ENCODE results near the gene SLC2A9.

SLC2A9 gene

GRCh38 chr4:10020871-10021652 is at the start of gene SLC2A9:
TSS of gene SLC2A9 (minus strand) at chr4:10021497. CDS start at chr4:10021429, 68 bp downstream.
- no peak for DNase-seq

- no peak for DNase-seq
Measured at GRCh38 chr4:10069075-10069642, 47.9 kb upstream of the SLC2A9 start.

- DNase-seq, result no peak
Measured at GRCh38 chr4:10066670-10067651, 45.7 kb upstream of the SLC2A9 start.

GRCh38 chr4:10066206-10066605 is 44.9 kb upstream of the SLC2A9 start:
- no peak for DNase-seq

GRCh38 chr4:10063544-10064300 is 42.4 kb upstream of the SLC2A9 start:
- DNase-seq, result no peak

GRCh38 chr4:10061650-10062415 is 40.5 kb upstream of the SLC2A9 start:
- DNase-seq, result no peak

- DNase-seq, result no peak
Measured at GRCh38 chr4:10058371-10058770, 37.1 kb upstream of the SLC2A9 start.

GRCh38 chr4:10057023-10057395 is 35.7 kb upstream of the SLC2A9 start:
- DNase-seq, result no peak

GRCh38 chr4:10056334-10057022 is 35.2 kb upstream of the SLC2A9 start:
- no peak for DNase-seq

- no peak for DNase-seq
Measured at GRCh38 chr4:10055871-10056270, 34.6 kb upstream of the SLC2A9 start.

- DNase-seq, result no peak
Measured at GRCh38 chr4:10054571-10055041, 33.3 kb upstream of the SLC2A9 start.

- DNase-seq, result no peak
Measured at GRCh38 chr4:10053635-10054453, 32.5 kb upstream of the SLC2A9 start.

- DNase-seq, result no peak
Measured at GRCh38 chr4:10051517-10052135, 30.3 kb upstream of the SLC2A9 start.

GRCh38 chr4:10050721-10051120 is 29.4 kb upstream of the SLC2A9 start:
- DNase-seq, result no peak

GRCh38 chr4:10050261-10050661 is 29.0 kb upstream of the SLC2A9 start:
- no peak for DNase-seq

- no peak for DNase-seq
Measured at GRCh38 chr4:10048941-10049697, 27.8 kb upstream of the SLC2A9 start.

- DNase-seq, result no peak
Measured at GRCh38 chr4:10047967-10048366, 26.7 kb upstream of the SLC2A9 start.

- no peak for DNase-seq
Measured at GRCh38 chr4:10046471-10046870, 25.2 kb upstream of the SLC2A9 start.

- DNase-seq, result no peak
Measured at GRCh38 chr4:10045481-10045880, 24.2 kb upstream of the SLC2A9 start.

All from activated CD4-positive, alpha-beta T cell treated with anti-CD3 and anti-CD28 coated beads for 4 hours (primary cell).